GM12891 (cell line): ENCODE data around the gene NEK8.

Experiments
- POLR2A ChIP-seq: IDR thresholded peaks from 2 replicates; pipeline ENCODE4 v1.6.1; 2011; ENCODE audit warnings: low read depth, low read length, control low read depth
- POLR2AphosphoS5 ChIP-seq: IDR thresholded peaks from 2 replicates; pipeline ENCODE4 v1.6.1; 2011; ENCODE audit warnings: low read depth, low read length, control low read depth
- SPI1 ChIP-seq: IDR thresholded peaks from 2 replicates; pipeline ENCODE4 v1.6.1; 2011; ENCODE audit warnings: low read depth, low read length, control low read depth
- TAF1 ChIP-seq: IDR thresholded peaks from 2 replicates; pipeline ENCODE4 v1.6.1; 2011; ENCODE audit warnings: low read depth, low read length, control low read depth

GRCh38 chr17:28748852-28749515 is 20.4 kb downstream of the NEK8 start:
- no peak for TF ChIP-seq POLR2A
- 0 out of 2 replicates have a peak, but pooled peaks have one; percentile 5 for TF ChIP-seq POLR2AphosphoS5
- TF ChIP-seq SPI1 = no peak
- no peak for TF ChIP-seq TAF1
